Osteoblast (primary cell): ENCODE results near the gene KDM7A. TPM values are rescaled to one million over a fixed set of nuclear protein-coding genes. Genes with fewer than 3 reads are reported as not detected.

Experiments used
- DNase-seq: peaks from one replicate; pipeline ENCODE4 v3.0.0; 2011; ENCODE audit warnings: low spot score, mixed read lengths; ENCODE audit not compliant: insufficient read length; ENCODE audit errors: missing footprints
- H2AFZ ChIP-seq: 2 replicates; pipeline ENCODE4 v1.6.0; 2011; ENCODE audit warnings: mild to moderate bottlenecking, low read length
- H3K27ac ChIP-seq: 2 replicates; pipeline ENCODE4 v1.5.1; 2011; ENCODE audit warnings: mild to moderate bottlenecking, low read depth, low read length, moderate library complexity
- H3K27me3 ChIP-seq: 2 replicates; pipeline ENCODE4 v1.6.0; 2012; ENCODE audit warnings: mild to moderate bottlenecking, control low read depth, inconsistent platforms, low read length, moderate library complexity; ENCODE audit not compliant: insufficient read depth
- H3K36me3 ChIP-seq: 2 replicates; pipeline ENCODE4 v1.5.1; 2011; ENCODE audit warnings: mild to moderate bottlenecking, low read length, control low read depth, moderate library complexity; ENCODE audit not compliant: insufficient read depth
- H3K4me1 ChIP-seq: 2 replicates; pipeline ENCODE4 v1.5.1; 2011; ENCODE audit warnings: mild to moderate bottlenecking, low read length, control low read depth, moderate library complexity; ENCODE audit not compliant: insufficient read depth
- H3K4me2 ChIP-seq: 2 replicates; pipeline ENCODE4 v1.6.0; 2011; ENCODE audit warnings: mild to moderate bottlenecking, low read length; ENCODE audit not compliant: insufficient read depth
- H3K4me3 ChIP-seq: fragments of 200-600 bp; sonication (generic); 3 replicates; pipeline ENCODE4 v1.5.1; 2012; ENCODE audit warnings: mild to moderate bottlenecking, low read length, inconsistent platforms; ENCODE audit not compliant: insufficient read depth
- H3K79me2 ChIP-seq: 2 replicates; pipeline ENCODE4 v1.6.0; 2012; ENCODE audit warnings: mild to moderate bottlenecking, low read length, control low read depth, inconsistent platforms; ENCODE audit not compliant: insufficient read depth
- H3K9me3 ChIP-seq: 2 replicates; pipeline ENCODE4 v1.5.1; 2011; ENCODE audit warnings: low read depth, low read length, control low read depth
- H4K20me1 ChIP-seq: 2 replicates; pipeline ENCODE4 v1.6.0; 2012; ENCODE audit warnings: mild to moderate bottlenecking, low read length, control low read depth; ENCODE audit not compliant: insufficient read depth
- total RNA-seq: library from RNA; depleted of rRNA; stranded (reverse); fragments of >200 nt; gene quantifications from 2 replicates; pipeline ENCODE4 v1.2.3, GENCODE V29; 2012
- TF ChIP-seq, protein P1 (sequence below): IDR thresholded peaks from 2 replicates; pipeline ENCODE4 v1.5.1; 2011; ENCODE audit warnings: mild to moderate bottlenecking, low read depth, low read length, moderate library complexity; ENCODE audit errors: extremely low read depth

The KDM7A gene
- total RNA-seq, 1 donor: 13.4 TPM

DNA sequence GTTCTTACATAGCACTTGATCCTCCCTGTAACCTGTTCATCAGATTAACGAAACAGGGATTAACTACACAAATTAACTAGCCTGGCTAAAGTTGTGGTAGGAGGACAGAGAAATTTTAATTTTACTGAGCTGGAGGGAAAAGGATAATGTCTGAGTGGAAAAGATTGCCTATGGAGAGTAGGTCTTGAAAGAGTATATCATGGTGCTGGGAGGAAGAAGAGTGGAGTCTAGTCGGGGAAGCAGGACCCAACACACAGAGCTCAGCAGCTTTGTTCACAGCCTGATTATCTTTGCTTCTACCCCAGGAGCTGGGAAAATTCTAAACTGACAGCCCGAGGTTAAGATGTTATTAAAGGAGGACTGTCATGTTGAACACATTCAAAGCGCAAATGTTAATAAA, 6.1 kb upstream of the KDM7A start:
- Histone ChIP-seq H4K20me1 (no peaks in the 10 kb centered on the region), H2AFZ (no peak overlapping the region), H3K4me2 (no peak overlapping the region), H3K4me1 (peaks cover 2% of the 10 kb centered on the region), H3K27ac (no peak overlapping the region), H3K79me2 (no peaks in the 10 kb centered on the region), H3K36me3 (no peaks in the 10 kb centered on the region), H3K9me3 (no peaks in the 10 kb centered on the region), H3K27me3 (peaks cover 25% of the 10 kb centered on the region), H3K4me3 (no peak overlapping the region)
- TF ChIP-seq, protein P1, sequence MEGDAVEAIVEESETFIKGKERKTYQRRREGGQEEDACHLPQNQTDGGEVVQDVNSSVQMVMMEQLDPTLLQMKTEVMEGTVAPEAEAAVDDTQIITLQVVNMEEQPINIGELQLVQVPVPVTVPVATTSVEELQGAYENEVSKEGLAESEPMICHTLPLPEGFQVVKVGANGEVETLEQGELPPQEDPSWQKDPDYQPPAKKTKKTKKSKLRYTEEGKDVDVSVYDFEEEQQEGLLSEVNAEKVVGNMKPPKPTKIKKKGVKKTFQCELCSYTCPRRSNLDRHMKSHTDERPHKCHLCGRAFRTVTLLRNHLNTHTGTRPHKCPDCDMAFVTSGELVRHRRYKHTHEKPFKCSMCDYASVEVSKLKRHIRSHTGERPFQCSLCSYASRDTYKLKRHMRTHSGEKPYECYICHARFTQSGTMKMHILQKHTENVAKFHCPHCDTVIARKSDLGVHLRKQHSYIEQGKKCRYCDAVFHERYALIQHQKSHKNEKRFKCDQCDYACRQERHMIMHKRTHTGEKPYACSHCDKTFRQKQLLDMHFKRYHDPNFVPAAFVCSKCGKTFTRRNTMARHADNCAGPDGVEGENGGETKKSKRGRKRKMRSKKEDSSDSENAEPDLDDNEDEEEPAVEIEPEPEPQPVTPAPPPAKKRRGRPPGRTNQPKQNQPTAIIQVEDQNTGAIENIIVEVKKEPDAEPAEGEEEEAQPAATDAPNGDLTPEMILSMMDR: no peak
- no peak for DNase-seq

DNA sequence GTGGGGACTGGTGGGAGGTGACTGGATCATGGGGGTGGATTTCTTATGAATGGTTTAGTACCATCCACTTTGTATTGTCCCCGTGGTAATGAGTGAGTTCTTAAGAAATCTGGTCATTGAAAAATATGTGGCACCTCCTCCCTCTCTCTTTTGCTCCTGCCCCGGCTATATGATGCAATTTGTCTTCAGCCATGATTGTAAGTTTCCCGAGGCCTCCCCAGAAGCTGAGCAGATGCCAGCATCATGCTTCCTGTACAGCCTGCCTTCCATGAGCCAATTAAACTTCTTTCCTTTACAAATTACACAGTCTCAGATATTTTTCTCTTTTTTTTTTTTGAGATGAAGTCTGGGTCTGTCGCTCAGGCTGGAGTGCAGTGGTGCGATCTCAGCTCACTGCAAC, 2.6 kb upstream of the KDM7A start:
- H2AFZ ChIP-seq: no peak overlapping the region
- H3K9me3 ChIP-seq: no peaks in the 10 kb centered on the region
- no peak overlapping the region for H3K4me3 ChIP-seq

DNA sequence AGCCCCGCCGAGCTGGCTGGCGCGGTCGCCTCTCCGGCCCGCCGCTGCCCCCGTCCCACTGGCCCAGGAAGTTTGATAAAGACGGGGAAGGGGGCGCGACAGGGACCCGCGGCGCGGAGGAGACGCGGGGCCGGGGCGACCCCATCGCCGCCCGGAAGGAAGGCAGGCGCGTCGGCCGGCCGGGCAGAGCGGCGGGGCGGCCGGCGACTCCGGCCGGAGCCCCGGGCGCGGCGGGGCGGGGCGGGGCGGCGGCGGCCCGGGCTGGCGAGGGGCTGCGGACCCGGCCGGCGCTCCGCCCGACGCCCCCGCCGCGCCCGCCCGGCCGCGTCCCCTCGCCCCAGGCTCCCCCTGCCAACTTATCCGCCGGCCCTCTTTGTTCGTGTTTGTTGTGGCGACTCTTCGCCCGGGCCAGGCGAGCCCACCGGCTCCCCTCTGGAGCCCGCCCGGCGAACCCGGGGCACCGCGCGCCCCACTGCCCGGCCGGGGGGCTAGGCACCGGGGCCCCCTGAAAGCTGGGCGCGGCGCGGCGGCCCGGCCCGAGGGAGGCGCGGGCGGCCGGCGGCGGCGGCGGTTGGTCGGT, 571 bp downstream of the KDM7A start:
- H3K27me3 ChIP-seq: peaks cover 5% of the 10 kb centered on the region
- peak overlapping the region; percentile 79 for H3K27ac ChIP-seq
- H3K9me3 ChIP-seq: no peaks in the 10 kb centered on the region
- TF ChIP-seq, protein P1: no peak
- peak overlapping the region; percentile 88 for H3K4me2 ChIP-seq
- no peaks in the 10 kb centered on the region for H3K36me3 ChIP-seq
- peak overlapping the region; percentile 80 for H3K4me3 ChIP-seq
- DNase-seq: peak; percentile 78
- peak overlapping the region; percentile 31 for H2AFZ ChIP-seq
- H4K20me1 ChIP-seq: no peaks in the 10 kb centered on the region
- peaks cover 15% of the 10 kb centered on the region for H3K4me1 ChIP-seq
- peaks cover 26% of the 10 kb centered on the region for H3K79me2 ChIP-seq

More for the DNA sequence above, 2.6 kb upstream of the KDM7A start:
- H3K27me3 ChIP-seq: peaks cover 22% of the 10 kb centered on the region
- no peak overlapping the region for H3K4me2 ChIP-seq
- H3K36me3 ChIP-seq: no peaks in the 10 kb centered on the region
- TF ChIP-seq, protein P1: no peak
- H3K4me1 ChIP-seq: peaks cover 14% of the 10 kb centered on the region
- peaks cover 6% of the 10 kb centered on the region for H3K79me2 ChIP-seq
- no peaks in the 10 kb centered on the region for H4K20me1 ChIP-seq
- no peak for DNase-seq
- H3K27ac ChIP-seq: no peak overlapping the region

DNA sequence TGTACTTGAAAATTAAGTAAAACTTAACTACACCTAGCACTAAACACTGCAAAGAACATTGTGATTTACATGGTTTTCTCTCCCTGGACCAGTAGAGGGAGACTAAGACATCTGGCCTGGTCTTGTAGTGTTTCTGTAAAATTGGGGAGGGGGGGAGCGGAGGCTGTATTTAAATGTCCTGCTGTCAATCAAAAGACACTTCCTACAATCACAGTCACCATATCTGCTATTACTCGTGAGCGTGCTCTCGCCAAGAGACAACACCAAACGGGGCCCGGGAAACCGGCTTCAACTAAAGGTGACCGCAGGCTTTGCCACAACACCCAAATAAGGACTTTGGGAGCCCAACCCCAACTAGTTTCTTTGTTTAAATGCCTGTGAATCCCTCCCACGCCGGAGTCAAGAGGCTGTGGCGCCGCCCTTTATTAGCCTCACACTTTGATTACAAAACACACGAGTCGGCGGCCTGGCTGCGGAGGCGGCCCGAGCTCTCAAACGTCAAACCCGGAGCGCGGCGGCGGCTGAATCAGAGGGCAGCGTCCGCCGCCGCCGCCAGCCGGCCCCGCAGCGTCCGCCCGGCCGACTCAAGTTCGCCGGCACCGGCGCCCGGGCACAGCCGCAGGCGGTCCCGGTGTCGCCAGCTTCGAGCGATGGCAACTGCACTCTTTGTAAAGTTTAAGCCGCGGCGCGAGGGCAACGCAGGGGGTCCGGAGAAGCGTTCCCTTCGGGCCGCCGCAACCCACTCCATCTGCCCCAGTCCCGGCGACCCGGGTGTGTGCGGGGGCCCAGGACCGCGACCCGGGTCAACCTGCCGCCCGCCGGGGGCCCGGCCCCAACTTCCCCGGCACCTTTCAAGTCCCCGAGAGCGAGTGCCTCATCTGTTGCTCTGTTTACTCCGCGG, 1.3 kb downstream of the KDM7A start:
- peak overlapping the region; percentile 88 for H3K4me2 ChIP-seq
- peaks cover 32% of the 10 kb centered on the region for H3K79me2 ChIP-seq
- no peaks in the 10 kb centered on the region for H3K9me3 ChIP-seq
- H4K20me1 ChIP-seq: peaks cover 2% of the 10 kb centered on the region
- TF ChIP-seq, protein P1: peak; percentile 85
- no peaks in the 10 kb centered on the region for H3K36me3 ChIP-seq
- peaks cover 15% of the 10 kb centered on the region for H3K4me1 ChIP-seq
- H2AFZ ChIP-seq: peak overlapping the region; percentile 76
- H3K27me3 ChIP-seq: peaks cover under 1% of the 10 kb centered on the region
- DNase-seq: peak; percentile 94
- peak overlapping the region; percentile 79 for H3K27ac ChIP-seq
- H3K4me3 ChIP-seq: peak overlapping the region; percentile 80
